Embryonic facial prominence (tissue), 1 donor: ENCODE data around the gene EIF2A.
"Not testable (repeated sequence)": the region's sequence is repeated elsewhere in the genome, so short reads cannot be mapped to it uniquely, and the experiment has no call there.

ENCODE experiments used
- DNase-seq: peaks from one replicate; pipeline ENCODE4 v3.0.0-alpha.2; 2016; ENCODE audit errors: extremely low spot score

The EIF2A gene

GRCh38 chr3:150602426-150603152 is 56.0 kb downstream of the EIF2A start:
- DNase-seq = no peak

- peak; percentile 90 for DNase-seq
Observed at GRCh38 chr3:150603153-150603979, 56.8 kb downstream of the EIF2A start, which contains the start of gene SELENOT. Gene SELENOT (plus strand): TSS chr3:150603321. CDS start chr3:150603363, 42 bp downstream.

- DNase-seq = no peak
Observed at GRCh38 chr3:150603980-150604319, 57.4 kb downstream of the EIF2A start.

GRCh38 chr3:150605998-150606641 is 59.5 kb downstream of the EIF2A start:
- DNase-seq = no peak

GRCh38 chr3:150607267-150608065 is 60.9 kb downstream of the EIF2A start:
- no peak for DNase-seq

- DNase-seq = no peak
Observed at GRCh38 chr3:150609988-150610387, 63.4 kb downstream of the EIF2A start.

- DNase-seq = no peak
Observed at GRCh38 chr3:150610785-150611184, 64.2 kb downstream of the EIF2A start.

- DNase-seq = no peak
Observed at GRCh38 chr3:150611666-150612065, 65.1 kb downstream of the EIF2A start.

GRCh38 chr3:150612494-150612893 is 65.9 kb downstream of the EIF2A start:
- DNase-seq = no peak

- no peak for DNase-seq
Observed at GRCh38 chr3:150613034-150613433, 66.4 kb downstream of the EIF2A start.

GRCh38 chr3:150613709-150614480 is 67.3 kb downstream of the EIF2A start:
- no peak for DNase-seq

GRCh38 chr3:150620002-150620689 is 73.6 kb downstream of the EIF2A start:
- no peak for DNase-seq

GRCh38 chr3:150622955-150623354 is 76.4 kb downstream of the EIF2A start:
- not testable (repeated sequence) for DNase-seq

GRCh38 chr3:150623945-150624344 is 77.4 kb downstream of the EIF2A start:
- DNase-seq = no peak

- no peak for DNase-seq
Observed at GRCh38 chr3:150626148-150626930, 79.8 kb downstream of the EIF2A start.

GRCh38 chr3:150627557-150627956 is 81.0 kb downstream of the EIF2A start:
- no peak for DNase-seq

GRCh38 chr3:150631515-150632221 is 85.1 kb downstream of the EIF2A start:
- DNase-seq = no peak

GRCh38 chr3:150635076-150635475 is 88.5 kb downstream of the EIF2A start:
- DNase-seq = no peak

- DNase-seq = no peak
Observed at GRCh38 chr3:150635526-150635925, 88.9 kb downstream of the EIF2A start.
